Right lung (tissue), 5 donors: ENCODE data around the gene KIF5C. TPM values are rescaled to one million over a fixed set of nuclear protein-coding genes. Genes with fewer than 3 reads are reported as not detected.

Source experiments
- DNase-seq, 2 donors: peaks; one replicate each; pipeline ENCODE4 v3.0.0-alpha.2; 2013
- polyA plus RNA-seq, 5 donors: library from polyadenylated mRNA; unstranded; fragments of 120-200 nt; gene quantifications; one replicate each; pipeline versions ENCODE4 v1.2.1 to v1.2.3, GENCODE V29; 2013; ENCODE audit warnings: inconsistent platforms in 1 of 5, low replicate concordance in 1 of 5; ENCODE audit not compliant: insufficient read length in 5 of 5, insufficient read depth in 1 of 5

KIF5C gene
- polyA plus RNA-seq, 5 donors = 18.7 to 25.6 (median 20.1) TPM

GRCh38 chr2:148924514-148925178, 49.6 kb downstream of the KIF5C start:
- no peak for DNase-seq

GRCh38 chr2:148926291-148926961, 51.4 kb downstream of the KIF5C start:
- DNase-seq = peak; percentile 24 to 35

GRCh38 chr2:148926981-148927401, 52.0 kb downstream of the KIF5C start:
- DNase-seq = no peak

GRCh38 chr2:148928395-148928794, 53.4 kb downstream of the KIF5C start:
- no peak for DNase-seq

- no peak for DNase-seq
Observed at GRCh38 chr2:148930046-148930775, 55.2 kb downstream of the KIF5C start.

DNA sequence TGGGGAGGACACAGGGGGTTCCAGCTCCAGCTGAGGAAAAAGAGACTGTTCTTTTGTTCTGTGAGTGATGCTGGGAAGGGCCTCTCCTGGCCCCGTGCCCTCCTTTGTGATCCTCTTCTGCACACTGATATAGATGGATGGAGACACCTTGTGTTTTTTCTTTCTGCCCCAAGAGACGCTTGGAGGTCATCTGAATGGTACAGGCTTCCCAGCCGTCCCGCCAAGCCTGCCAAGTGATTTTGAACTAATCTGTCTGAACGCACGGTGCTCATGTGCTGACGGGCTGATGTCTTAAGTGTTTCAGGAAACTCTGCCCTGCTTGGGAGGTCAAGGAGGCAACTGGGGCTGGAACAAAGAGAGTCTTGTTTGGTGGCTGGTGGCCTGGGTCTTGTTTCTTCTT, 57.5 kb downstream of the KIF5C start:
- DNase-seq = peak in 1 of 2 donors; percentile 14

- DNase-seq = no peak
Observed at GRCh38 chr2:148933456-148933855, 58.4 kb downstream of the KIF5C start.

DNA sequence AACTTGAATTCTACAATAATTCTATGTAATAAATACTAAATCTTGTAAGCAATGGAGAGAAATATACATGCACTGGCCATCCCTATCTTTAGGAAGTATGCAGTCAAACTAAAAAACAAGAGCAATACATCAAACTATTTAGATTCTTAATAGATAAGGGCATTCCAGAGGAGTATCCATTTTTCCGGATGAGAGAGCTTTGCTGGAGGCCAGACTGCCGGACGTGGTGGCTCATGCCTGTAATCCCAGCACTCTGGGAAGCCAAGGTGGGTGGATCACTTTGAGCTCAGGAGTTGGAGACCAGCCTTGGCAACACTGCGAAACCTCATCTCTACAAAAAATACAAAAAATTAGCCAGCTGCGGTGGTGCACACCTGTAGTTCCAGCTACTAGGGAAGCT, 60.8 kb downstream of the KIF5C start:
- DNase-seq = no peak

GRCh38 chr2:148936857-148937450, 61.9 kb downstream of the KIF5C start:
- DNase-seq = no peak

- no peak for DNase-seq
Observed at GRCh38 chr2:148939271-148939670, 64.2 kb downstream of the KIF5C start.

DNA sequence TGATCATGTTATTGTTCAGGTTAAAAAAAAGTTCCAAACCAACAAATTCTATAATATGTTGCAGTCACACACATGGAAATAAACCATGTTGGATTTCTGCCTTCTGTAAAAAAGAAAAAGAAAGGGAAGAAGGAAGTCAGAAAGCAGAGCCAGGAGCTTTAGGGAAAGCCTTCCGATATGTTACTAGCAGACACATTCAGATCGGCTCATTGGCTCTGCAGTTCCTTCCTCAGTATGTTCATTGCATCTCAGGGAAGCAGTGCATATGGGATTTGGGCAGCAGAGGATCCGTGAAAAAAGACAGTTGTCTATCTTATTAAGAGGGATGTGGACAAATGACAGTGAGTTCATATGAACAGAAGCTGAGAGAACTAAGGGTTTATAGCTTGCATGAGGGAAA, 68.1 kb downstream of the KIF5C start:
- DNase-seq = no peak

DNA sequence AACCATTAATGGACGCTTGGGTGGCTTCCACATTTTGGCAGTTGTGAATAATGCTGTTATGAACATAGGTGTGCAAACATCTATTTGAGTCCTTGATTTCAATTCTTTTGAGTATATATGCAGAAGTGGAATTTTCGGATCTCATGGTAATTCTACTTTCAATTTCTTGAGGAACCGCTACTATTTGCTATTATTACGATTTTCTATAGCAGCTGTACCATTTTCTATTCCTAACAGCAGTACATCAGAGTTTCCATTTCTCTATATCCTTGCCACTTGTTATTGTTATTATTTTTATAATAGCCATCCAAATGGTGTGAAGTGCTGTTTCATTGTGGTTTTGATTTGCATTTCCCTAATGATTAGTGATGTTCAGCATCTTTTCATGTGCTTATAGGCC, 69.5 kb downstream of the KIF5C start:
- no peak for DNase-seq

DNA sequence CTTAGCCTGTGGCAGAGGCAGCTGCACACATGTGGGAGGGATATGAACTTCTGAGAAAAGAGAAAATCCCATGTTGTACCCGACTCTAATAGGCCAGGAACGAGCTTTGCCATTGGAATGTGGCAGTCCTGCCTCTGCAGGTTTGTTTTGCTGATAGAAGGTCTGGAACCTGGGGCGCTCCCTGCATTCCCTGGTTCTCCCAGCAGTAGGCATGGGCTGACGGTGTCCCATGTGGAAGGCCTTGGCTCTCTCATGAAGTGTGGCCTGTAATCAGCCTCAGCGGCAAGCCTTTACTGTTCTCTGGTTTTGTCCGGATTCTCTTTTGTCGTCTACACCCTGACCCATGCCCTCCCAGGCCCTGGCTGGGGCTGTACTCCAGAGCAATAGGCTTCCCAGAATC, 72.3 kb downstream of the KIF5C start:
- DNase-seq = no peak

GRCh38 chr2:148948868-148949267, 73.8 kb downstream of the KIF5C start:
- DNase-seq = no peak

DNA sequence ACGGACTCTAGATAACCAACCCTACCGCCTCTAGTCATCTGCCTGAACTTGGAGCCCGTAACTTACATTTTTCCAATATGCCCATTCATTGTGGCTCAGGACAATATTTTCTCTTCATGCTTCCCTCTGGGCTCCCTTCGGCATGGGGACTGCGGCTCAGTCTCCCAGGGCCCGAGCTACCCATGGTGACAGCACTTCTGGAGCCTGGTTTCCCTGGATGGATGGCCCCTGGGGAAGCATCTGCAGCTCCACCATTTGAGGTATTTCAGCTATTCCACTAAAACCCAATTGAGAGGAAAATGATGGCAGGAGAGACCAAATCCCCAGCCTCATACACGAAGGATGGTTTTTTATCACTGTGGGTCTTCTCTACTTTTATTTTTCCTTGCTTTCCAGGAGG, 74.3 kb downstream of the KIF5C start:
- no peak for DNase-seq

DNA sequence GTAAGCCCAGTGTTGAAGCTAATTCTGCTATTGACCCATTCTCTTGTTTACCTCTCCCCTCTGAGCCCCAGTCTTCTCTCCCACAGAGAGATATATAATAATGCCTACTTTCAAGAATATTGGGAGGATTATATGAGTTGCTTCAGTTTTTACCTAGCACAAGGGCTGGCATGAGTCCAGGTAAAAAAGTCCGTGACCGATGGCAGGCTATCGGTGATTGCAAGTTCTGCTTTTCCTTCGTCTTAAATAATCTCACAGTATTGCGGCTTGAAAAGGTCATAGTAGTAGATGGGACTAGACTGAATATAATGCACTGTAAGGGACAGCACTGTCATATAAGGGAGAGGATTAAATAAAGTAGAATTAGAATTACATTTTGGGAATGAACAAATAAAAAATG, 77.6 kb downstream of the KIF5C start:
- DNase-seq = no peak

- no peak for DNase-seq
Observed at GRCh38 chr2:148953426-148953825, 78.4 kb downstream of the KIF5C start.

- no peak for DNase-seq
Observed at GRCh38 chr2:148954536-148954935, 79.5 kb downstream of the KIF5C start.

DNA sequence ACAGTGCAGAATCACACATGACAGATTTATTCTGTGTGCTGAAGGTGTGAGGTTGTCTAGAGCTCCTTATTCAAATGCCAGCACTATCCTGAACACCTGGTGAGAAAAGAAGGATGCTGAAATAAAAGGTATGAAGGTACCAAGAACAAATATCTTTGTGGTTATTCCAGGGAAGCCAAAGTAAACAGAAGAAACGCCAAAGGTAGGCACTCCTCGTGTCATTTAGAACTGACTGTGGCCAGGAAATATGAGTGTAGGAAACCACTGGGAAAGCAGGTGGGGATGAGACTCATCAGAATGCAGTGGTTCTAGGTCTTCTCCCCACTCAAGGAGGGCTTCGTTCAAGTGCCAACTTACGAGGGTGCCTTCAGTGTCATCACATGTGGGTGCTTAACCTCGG, 80.8 kb downstream of the KIF5C start:
- no peak for DNase-seq

DNA sequence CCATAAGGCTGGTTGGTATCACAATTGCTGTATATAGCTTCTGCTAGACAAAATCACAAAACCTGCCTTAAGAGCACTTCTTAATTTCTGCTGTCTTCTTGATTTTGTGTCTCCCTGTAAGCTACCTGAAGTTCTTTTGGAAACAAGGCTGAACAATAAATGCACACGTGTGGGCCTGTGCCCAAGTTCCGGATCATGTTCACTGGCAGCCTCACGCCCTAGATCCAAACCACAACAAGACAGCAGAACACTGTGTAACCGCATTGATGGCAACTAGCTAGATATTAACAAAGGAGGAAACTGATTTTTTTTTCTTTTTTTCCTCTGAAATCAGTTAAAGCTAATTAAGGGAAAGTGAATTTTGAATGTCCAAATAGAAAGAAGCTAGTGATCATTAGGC, 82.0 kb downstream of the KIF5C start:
- no peak for DNase-seq

DNA sequence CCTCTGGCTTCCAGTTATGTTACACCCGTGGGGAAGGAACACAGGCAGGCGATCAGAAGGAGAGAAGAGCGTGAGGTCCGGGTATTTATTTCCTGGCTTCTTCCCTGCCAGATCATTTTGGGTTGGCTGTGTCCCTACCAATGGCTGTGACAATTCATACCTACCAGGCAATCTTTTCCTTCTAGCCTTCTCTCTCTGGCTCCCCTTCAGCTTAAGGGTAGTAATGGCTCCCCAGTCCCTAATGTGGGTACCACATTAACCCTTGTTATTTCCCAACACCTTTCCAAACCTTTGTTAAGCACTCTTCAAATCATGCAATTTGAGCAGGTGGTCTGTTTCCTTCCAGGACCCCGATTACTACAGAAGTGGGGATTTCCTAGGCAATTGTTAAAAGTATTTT, 84.7 kb downstream of the KIF5C start:
- no peak for DNase-seq

DNA sequence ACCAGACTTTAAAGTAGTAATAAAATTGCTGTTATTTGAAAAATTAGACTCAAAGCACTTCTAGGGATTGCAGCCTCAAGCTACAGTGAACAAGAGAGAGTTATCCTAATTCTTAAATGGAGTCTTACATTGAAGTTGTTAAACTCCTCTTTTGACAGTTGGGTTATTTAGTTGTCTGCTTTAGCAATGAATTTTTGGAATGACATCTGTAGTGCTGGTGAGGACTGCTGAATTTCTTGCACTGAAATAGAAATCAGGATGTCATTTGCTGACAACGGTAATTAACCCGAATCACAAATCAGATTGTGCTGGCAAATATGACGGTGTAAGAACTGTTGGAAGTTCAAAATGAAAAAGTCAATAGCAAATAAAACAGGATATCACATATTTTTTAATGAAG, 85.5 kb downstream of the KIF5C start:
- DNase-seq = no peak

GRCh38 chr2:148963461-148963860, 88.4 kb downstream of the KIF5C start:
- DNase-seq = no peak
